Ishikawa (cell line): ENCODE data around the gene GLOD5.

Experiments used
- CEBPB ChIP-seq: IDR thresholded peaks from 2 replicates; pipeline ENCODE4 v1.6.1; 2012
- CREB1 ChIP-seq: IDR thresholded peaks from 2 replicates; pipeline ENCODE4 v1.6.1; 2012; ENCODE audit warnings: low read depth
- EGR1 ChIP-seq: IDR thresholded peaks from 2 replicates; pipeline ENCODE4 v1.6.1; 2012
- EP300 ChIP-seq: IDR thresholded peaks from 2 replicates; pipeline ENCODE4 v1.6.1; 2012; ENCODE audit warnings: borderline replicate concordance
- FOXM1 ChIP-seq: IDR thresholded peaks from 2 replicates; pipeline ENCODE4 v1.6.1; 2012; ENCODE audit warnings: low read depth, borderline replicate concordance
- RAD21 ChIP-seq: IDR thresholded peaks from 2 replicates; pipeline ENCODE4 v1.6.1; 2012; ENCODE audit warnings: low read depth
- TAF1 ChIP-seq: IDR thresholded peaks from 2 replicates; pipeline ENCODE4 v1.6.1; 2012; ENCODE audit warnings: low read depth, mild to moderate bottlenecking
- TCF12 ChIP-seq: IDR thresholded peaks from 2 replicates; pipeline ENCODE4 v1.6.1; 2012; ENCODE audit warnings: low read depth
- TEAD4 ChIP-seq: IDR thresholded peaks from 2 replicates; pipeline ENCODE4 v1.6.1; 2012
- YY1 ChIP-seq: IDR thresholded peaks from 2 replicates; pipeline ENCODE4 v1.6.1; 2012; ENCODE audit warnings: low read depth
- ZBTB7A ChIP-seq: IDR thresholded peaks from 2 replicates; pipeline ENCODE4 v1.6.1; 2012; ENCODE audit warnings: low read depth
- TF ChIP-seq, protein P1 (sequence below): IDR thresholded peaks from 2 replicates; pipeline ENCODE4 v1.6.1; 2012; ENCODE audit warnings: low read depth, mild to moderate bottlenecking
- TF ChIP-seq, protein P2 (sequence below): IDR thresholded peaks from 2 replicates; pipeline ENCODE4 v1.6.1; 2012
- TF ChIP-seq, protein P3 (sequence below): IDR thresholded peaks from 2 replicates; pipeline ENCODE4 v1.6.1; 2012

DNA sequence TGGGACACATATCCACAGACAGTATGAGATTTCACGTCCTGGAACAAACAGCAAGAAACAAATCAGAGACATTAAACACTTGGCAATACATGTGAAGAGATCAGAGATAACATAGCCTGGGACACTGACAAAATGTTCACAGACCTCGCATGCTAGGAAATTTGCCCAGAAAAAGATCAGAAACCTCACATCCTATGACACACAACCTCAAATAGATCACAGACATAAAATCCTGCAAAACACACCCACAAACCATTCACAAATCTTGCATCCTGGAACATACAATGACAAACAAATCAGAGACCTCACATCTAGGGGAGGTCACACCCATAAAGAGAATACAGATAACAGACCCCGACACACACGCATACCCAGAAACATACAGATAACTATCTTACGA, 47.0 kb upstream of the GLOD5 start:
- TF ChIP-seq, protein P1, sequence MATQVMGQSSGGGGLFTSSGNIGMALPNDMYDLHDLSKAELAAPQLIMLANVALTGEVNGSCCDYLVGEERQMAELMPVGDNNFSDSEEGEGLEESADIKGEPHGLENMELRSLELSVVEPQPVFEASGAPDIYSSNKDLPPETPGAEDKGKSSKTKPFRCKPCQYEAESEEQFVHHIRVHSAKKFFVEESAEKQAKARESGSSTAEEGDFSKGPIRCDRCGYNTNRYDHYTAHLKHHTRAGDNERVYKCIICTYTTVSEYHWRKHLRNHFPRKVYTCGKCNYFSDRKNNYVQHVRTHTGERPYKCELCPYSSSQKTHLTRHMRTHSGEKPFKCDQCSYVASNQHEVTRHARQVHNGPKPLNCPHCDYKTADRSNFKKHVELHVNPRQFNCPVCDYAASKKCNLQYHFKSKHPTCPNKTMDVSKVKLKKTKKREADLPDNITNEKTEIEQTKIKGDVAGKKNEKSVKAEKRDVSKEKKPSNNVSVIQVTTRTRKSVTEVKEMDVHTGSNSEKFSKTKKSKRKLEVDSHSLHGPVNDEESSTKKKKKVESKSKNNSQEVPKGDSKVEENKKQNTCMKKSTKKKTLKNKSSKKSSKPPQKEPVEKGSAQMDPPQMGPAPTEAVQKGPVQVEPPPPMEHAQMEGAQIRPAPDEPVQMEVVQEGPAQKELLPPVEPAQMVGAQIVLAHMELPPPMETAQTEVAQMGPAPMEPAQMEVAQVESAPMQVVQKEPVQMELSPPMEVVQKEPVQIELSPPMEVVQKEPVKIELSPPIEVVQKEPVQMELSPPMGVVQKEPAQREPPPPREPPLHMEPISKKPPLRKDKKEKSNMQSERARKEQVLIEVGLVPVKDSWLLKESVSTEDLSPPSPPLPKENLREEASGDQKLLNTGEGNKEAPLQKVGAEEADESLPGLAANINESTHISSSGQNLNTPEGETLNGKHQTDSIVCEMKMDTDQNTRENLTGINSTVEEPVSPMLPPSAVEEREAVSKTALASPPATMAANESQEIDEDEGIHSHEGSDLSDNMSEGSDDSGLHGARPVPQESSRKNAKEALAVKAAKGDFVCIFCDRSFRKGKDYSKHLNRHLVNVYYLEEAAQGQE = no peak
- TF ChIP-seq TCF12 = no peak
- TF ChIP-seq, protein P2, sequence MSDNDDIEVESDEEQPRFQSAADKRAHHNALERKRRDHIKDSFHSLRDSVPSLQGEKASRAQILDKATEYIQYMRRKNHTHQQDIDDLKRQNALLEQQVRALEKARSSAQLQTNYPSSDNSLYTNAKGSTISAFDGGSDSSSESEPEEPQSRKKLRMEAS = no peak
- no peak for TF ChIP-seq RAD21
- TF ChIP-seq YY1 = no peak
- no peak for TF ChIP-seq CEBPB
- TF ChIP-seq FOXM1 = no peak
- no peak for TF ChIP-seq TEAD4
- TF ChIP-seq TAF1 = no peak
- TF ChIP-seq ZBTB7A = no peak
- TF ChIP-seq EGR1 = no peak
- no peak for TF ChIP-seq CREB1
- TF ChIP-seq, protein P3, sequence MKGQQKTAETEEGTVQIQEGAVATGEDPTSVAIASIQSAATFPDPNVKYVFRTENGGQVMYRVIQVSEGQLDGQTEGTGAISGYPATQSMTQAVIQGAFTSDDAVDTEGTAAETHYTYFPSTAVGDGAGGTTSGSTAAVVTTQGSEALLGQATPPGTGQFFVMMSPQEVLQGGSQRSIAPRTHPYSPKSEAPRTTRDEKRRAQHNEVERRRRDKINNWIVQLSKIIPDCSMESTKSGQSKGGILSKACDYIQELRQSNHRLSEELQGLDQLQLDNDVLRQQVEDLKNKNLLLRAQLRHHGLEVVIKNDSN = no peak
- TF ChIP-seq EP300 = no peak
